SK-N-SH treated with all-trans-retinoic acid at 6 μM for 48 hours (cell line): ENCODE results near the gene CLCF1.
A peak's percentile ranks its signal among the peaks of the same experiment; 100 is the strongest.

Source experiments
- ATAC-seq: fragments of 200-7000 bp; cut with Tn5 transposase; 3 replicates; pipeline ENCODE4 v1.9.1; 2020; ENCODE audit warnings: mild to moderate bottlenecking, moderate library complexity
- BACH2 ChIP-seq: fragments of 250-450 bp; sonication (Bioruptor Pico); IDR thresholded peaks from 2 replicates; pipeline ENCODE4 v1.9.0; 2021; ENCODE audit warnings: mild to moderate bottlenecking, borderline replicate concordance
- CREB5 ChIP-seq: fragments of 250-450 bp; sonication (Bioruptor Pico); IDR thresholded peaks from 2 replicates; pipeline ENCODE4 v1.5.1; 2020; ENCODE audit warnings: low read depth, mild to moderate bottlenecking, moderate library complexity
- CSDC2 ChIP-seq: fragments of 250-450 bp; sonication (Bioruptor Pico); IDR thresholded peaks from 2 replicates; pipeline ENCODE4 v1.5.0; 2020; ENCODE audit warnings: mild to moderate bottlenecking, moderate library complexity
- ESRRG ChIP-seq: fragments of 250-450 bp; sonication (Bioruptor Pico); IDR thresholded peaks from 2 replicates; pipeline ENCODE4 v1.6.1; 2021; ENCODE audit warnings: mild to moderate bottlenecking
- GLIS3 ChIP-seq: fragments of 250-450 bp; sonication (Bioruptor Pico); IDR thresholded peaks from 2 replicates; pipeline ENCODE4 v1.5.0; 2020; ENCODE audit warnings: mild to moderate bottlenecking, moderate library complexity
- ISL1 ChIP-seq: fragments of 250-450 bp; sonication (Bioruptor Pico); IDR thresholded peaks from 2 replicates; pipeline ENCODE4 v2.1.2; 2022; ENCODE audit warnings: mild to moderate bottlenecking, moderate library complexity
- OSR1 ChIP-seq: fragments of 250-450 bp; sonication (Bioruptor Pico); IDR thresholded peaks from 2 replicates; pipeline ENCODE4 v1.8.0; 2022; ENCODE audit warnings: moderate library complexity, mild to moderate bottlenecking, inconsistent platforms
- PATZ1 ChIP-seq: fragments of 250-450 bp; sonication (Bioruptor Pico); IDR thresholded peaks from 2 replicates; pipeline ENCODE4 v1.8.0; 2020; ENCODE audit warnings: mild to moderate bottlenecking, moderate library complexity, borderline replicate concordance
- POU6F1 ChIP-seq: fragments of 250-450 bp; sonication (Bioruptor Pico); IDR thresholded peaks from 2 replicates; pipeline ENCODE4 v1.8.0; 2021; ENCODE audit warnings: low read depth, mild to moderate bottlenecking, moderate library complexity, borderline replicate concordance
- PPARA ChIP-seq: fragments of 250-450 bp; sonication (Bioruptor Pico); IDR thresholded peaks from 2 replicates; pipeline ENCODE4 v1.5.0; 2020; ENCODE audit warnings: mild to moderate bottlenecking, borderline replicate concordance
- RARB ChIP-seq: fragments of 250-450 bp; sonication (Bioruptor Pico); IDR thresholded peaks from 2 replicates; pipeline ENCODE4 v1.8.0; 2021; ENCODE audit warnings: mild to moderate bottlenecking, moderate library complexity
- SNAI2 ChIP-seq: fragments of 250-450 bp; sonication (Bioruptor Pico); IDR thresholded peaks from 2 replicates; pipeline ENCODE4 v1.5.0; 2020; ENCODE audit warnings: mild to moderate bottlenecking, moderate library complexity
- TCF4 ChIP-seq: fragments of 250-450 bp; sonication (Bioruptor Pico); IDR thresholded peaks from 2 replicates; pipeline ENCODE4 v1.8.0; 2021; ENCODE audit warnings: mild to moderate bottlenecking, moderate library complexity, borderline replicate concordance
- TOX ChIP-seq: fragments of 250-450 bp; sonication (Bioruptor Pico); IDR thresholded peaks from 2 replicates; pipeline ENCODE4 v1.8.0; 2021; ENCODE audit warnings: mild to moderate bottlenecking, moderate library complexity, borderline replicate concordance
- ZC3H10 ChIP-seq: fragments of 250-450 bp; sonication (Bioruptor Pico); IDR thresholded peaks from 2 replicates; pipeline ENCODE4 v1.5.1; 2021; ENCODE audit warnings: mild to moderate bottlenecking, moderate library complexity
- ZFP3 ChIP-seq: fragments of 250-450 bp; sonication (Bioruptor Pico); IDR thresholded peaks from 2 replicates; pipeline ENCODE4 v1.5.0; 2020; ENCODE audit warnings: mild to moderate bottlenecking, moderate library complexity
- ZFP30 ChIP-seq: fragments of 450-650 bp; formaldehyde crosslinking; IDR thresholded peaks from 2 replicates; pipeline ENCODE4 v1.5.0; 2022; ENCODE audit warnings: mild to moderate bottlenecking, moderate library complexity
- ZNF565 ChIP-seq: fragments of 450-650 bp; formaldehyde crosslinking; conservative IDR thresholded peaks from 2 replicates; pipeline ENCODE4 v1.5.0; 2020; ENCODE audit warnings: low read depth, mild to moderate bottlenecking, moderate library complexity
- ZNF70 ChIP-seq: fragments of 450-650 bp; formaldehyde crosslinking; IDR thresholded peaks from 2 replicates; pipeline ENCODE4 v1.5.0; 2020; ENCODE audit warnings: mild to moderate bottlenecking, moderate library complexity
- TF ChIP-seq, protein P1 (sequence below): fragments of 250-450 bp; sonication (Bioruptor Pico); IDR thresholded peaks from 2 replicates; pipeline ENCODE4 v1.5.0; 2020; ENCODE audit warnings: mild to moderate bottlenecking, moderate library complexity

Gene CLCF1

DNA sequence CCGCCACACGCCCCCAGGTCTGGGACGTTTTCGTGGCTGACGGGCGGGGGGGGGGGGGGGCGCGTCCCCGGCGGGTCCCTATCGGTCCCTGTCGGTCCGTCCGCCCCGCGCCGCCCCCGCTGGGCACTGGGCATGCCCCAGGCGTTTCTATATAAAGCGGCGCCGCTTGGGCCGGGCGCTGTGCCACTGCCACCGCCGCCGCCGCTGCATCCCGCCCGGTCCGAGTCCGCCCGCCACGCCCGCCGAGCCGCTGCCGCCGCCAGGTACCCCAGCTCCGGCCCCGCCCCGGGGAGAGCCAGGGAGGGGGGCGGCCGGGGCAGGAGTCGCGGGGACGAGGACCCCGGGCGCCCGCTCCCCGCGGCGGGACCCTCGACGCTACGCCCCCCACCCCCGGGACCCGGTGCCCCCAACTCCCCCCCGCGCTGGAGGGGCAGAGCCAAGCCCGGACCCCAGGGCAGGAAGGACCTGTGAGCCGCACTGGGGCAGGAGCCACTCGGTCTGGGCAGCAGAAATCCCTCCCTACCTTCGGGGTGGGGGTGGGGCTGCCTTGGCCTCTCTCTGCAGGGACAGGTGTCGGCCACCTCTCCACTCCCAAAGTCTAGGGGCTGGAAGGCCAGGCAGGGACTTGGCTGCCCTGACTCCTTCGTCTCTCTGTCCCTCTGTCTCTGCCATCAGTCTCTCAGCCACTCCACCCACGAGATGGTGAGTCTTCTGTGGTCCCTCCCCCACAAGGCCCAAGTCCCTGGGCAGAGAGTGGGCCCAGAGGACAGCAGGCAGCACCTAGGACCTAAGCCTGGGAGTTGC, 42.3 kb upstream of the CLCF1 start, which contains the start of gene CARNS1:
TSS of gene CARNS1 (plus strand) at position 178 of the 804 bp plus-strand sequence. CDS start at position 700, 522 bp downstream.
- no peak for ATAC-seq
- TF ChIP-seq, protein P1, sequence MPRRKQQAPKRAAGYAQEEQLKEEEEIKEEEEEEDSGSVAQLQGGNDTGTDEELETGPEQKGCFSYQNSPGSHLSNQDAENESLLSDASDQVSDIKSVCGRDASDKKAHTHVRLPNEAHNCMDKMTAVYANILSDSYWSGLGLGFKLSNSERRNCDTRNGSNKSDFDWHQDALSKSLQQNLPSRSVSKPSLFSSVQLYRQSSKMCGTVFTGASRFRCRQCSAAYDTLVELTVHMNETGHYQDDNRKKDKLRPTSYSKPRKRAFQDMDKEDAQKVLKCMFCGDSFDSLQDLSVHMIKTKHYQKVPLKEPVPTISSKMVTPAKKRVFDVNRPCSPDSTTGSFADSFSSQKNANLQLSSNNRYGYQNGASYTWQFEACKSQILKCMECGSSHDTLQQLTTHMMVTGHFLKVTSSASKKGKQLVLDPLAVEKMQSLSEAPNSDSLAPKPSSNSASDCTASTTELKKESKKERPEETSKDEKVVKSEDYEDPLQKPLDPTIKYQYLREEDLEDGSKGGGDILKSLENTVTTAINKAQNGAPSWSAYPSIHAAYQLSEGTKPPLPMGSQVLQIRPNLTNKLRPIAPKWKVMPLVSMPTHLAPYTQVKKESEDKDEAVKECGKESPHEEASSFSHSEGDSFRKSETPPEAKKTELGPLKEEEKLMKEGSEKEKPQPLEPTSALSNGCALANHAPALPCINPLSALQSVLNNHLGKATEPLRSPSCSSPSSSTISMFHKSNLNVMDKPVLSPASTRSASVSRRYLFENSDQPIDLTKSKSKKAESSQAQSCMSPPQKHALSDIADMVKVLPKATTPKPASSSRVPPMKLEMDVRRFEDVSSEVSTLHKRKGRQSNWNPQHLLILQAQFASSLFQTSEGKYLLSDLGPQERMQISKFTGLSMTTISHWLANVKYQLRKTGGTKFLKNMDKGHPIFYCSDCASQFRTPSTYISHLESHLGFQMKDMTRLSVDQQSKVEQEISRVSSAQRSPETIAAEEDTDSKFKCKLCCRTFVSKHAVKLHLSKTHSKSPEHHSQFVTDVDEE (CRISPR knock-in tag) = no peak
- TF ChIP-seq ESRRG (CRISPR knock-in tag) (no peak), CREB5 (CRISPR knock-in tag) (no peak), BACH2 (CRISPR knock-in tag) (no peak), ISL1 (CRISPR knock-in tag) (no peak), GLIS3 (CRISPR knock-in tag) (no peak), ZFP3 (CRISPR knock-in tag) (no peak), OSR1 (CRISPR knock-in tag) (no peak), POU6F1 (CRISPR knock-in tag) (no peak), ZC3H10 (no peak), PPARA (CRISPR knock-in tag) (no peak)

DNA sequence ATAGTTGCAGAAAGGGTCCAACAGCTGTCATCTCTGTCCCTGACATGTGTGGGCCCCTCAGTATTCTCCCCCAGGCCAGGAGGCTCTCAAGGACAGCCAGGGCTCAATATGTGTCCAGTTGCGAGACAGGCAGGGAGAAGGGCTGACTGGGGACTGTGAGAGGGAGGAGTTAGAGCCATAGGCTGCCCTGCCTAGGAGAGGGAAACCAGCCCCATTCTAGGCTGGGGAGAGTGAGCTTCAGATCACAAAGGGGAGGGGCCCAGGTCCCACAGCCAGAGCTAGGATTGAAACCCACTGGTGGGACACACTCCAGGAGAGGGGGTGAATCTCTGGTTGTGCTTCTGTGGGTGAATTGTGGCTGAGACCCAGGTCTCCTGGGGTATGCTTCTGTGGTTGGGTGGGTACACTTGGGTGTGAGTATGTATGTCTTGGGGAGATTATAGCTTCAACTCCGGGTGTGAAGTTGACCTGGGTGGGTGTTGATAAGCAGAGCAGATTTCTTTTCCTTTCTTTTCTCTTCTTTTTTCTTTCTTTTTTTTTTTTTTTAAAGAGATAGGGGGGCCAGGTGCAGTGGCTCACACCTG, 40.0 kb upstream of the CLCF1 start:
- ATAC-seq = peak; percentile 10; the same call in 1 of the 3 replicates
- TF ChIP-seq RARB (CRISPR knock-in tag) (no peak), CSDC2 (CRISPR knock-in tag) (no peak), ZNF565 (CRISPR knock-in tag) (no peak), CREB5 (CRISPR knock-in tag) (no peak), GLIS3 (CRISPR knock-in tag) (no peak), PPARA (CRISPR knock-in tag) (no peak), ZC3H10 (no peak), ZNF70 (CRISPR knock-in tag) (no peak), POU6F1 (CRISPR knock-in tag) (no peak), TCF4 (CRISPR knock-in tag) (no peak), TOX (no peak), PATZ1 (CRISPR knock-in tag) (no peak), BACH2 (CRISPR knock-in tag) (no peak), ZFP30 (CRISPR knock-in tag) (no peak), ISL1 (CRISPR knock-in tag) (no peak), SNAI2 (CRISPR knock-in tag) (no peak), ZFP3 (CRISPR knock-in tag) (no peak)
